ENCODE results near the gene MYH6. TPM values are rescaled to one million over a fixed set of nuclear protein-coding genes. Genes with fewer than 3 reads are reported as not detected.

MYH6 gene
- total RNA-seq, 1 experiment from 2014 or later = 0.07 TPM

GRCh38 chr14:23443411-23443812 is 35.3 kb upstream of the MYH6 start:
- Histone ChIP-seq H4K8ac (replicated peaks; ENCODE audit: insufficient read length, low read depth, low read length) (no peak overlapping the region), H4K91ac (ENCODE audit: insufficient read length, low read depth, low read length) (no peak overlapping the region), H3K18ac (ENCODE audit: insufficient read length, low read depth, low read length) (peak overlapping the region; percentile 56), H3K27me3 (ENCODE audit: insufficient read depth, low read length) (no peaks in the 10 kb centered on the region; the same call in 1 of the 2 replicates), H3K79me1 (ENCODE audit: insufficient read depth, low read depth, low read length, poor library complexity, severe bottlenecking) (no peaks in the 10 kb centered on the region), H2BK15ac (ENCODE audit: low read depth, low read length) (no peak overlapping the region), H3K4me1 (ENCODE audit: insufficient read depth, low read length) (no peaks in the 10 kb centered on the region), H3K27ac (ENCODE audit: insufficient read length, low read depth, low read length) (no peak overlapping the region), H3K23me2 (ENCODE audit: insufficient read length, low read depth, low read length, poor library complexity, severe bottlenecking) (no peaks in the 10 kb centered on the region), H3T11ph (ENCODE audit: low read length) (no peak overlapping the region), H3K56ac (ENCODE audit: insufficient read length, low read depth, low read length) (no peak overlapping the region), H4K20me1 (ENCODE audit: control insufficient read depth, insufficient read depth, insufficient read length) (no peaks in the 10 kb centered on the region), H3K4me2 (ENCODE audit: insufficient read depth, insufficient read length, low read length) (no peak overlapping the region), H3K9me3 (ENCODE audit: control insufficient read depth, low read depth, low read length) (no peaks in the 10 kb centered on the region), H2BK5ac (ENCODE audit: insufficient read length, low read length) (no peak overlapping the region), H3K23ac (ENCODE audit: insufficient read length, low read depth, low read length) (no peak overlapping the region), H3K14ac (ENCODE audit: insufficient read depth, low read length) (no peak overlapping the region; the same call in 1 of the 2 replicates), H2BK120ac (ENCODE audit: low read depth, low read length, poor library complexity, severe bottlenecking) (no peak overlapping the region), H3K4ac (ENCODE audit: low read depth, low read length) (no peak overlapping the region), H3K9ac (ENCODE audit: extremely low read depth, insufficient read length, low read length) (no peak overlapping the region), H2AK5ac (ENCODE audit: insufficient read length, low read length) (no peak overlapping the region), H2BK12ac (ENCODE audit: insufficient read length, low read depth, low read length) (no peak overlapping the region), H2BK20ac (ENCODE audit: low read depth, low read length, poor library complexity, severe bottlenecking) (no peak overlapping the region), H3K79me2 (ENCODE audit: insufficient read depth, low read length) (no peaks in the 10 kb centered on the region), H2AFZ (ENCODE audit: low read length) (no peak overlapping the region), H4K5ac (ENCODE audit: insufficient read length, low read depth, low read length) (no peak overlapping the region)
- no CpG with 5 or more reads among the region's 11 CpGs for WGBS (ENCODE audit: extremely low coverage, insufficient read length, low lambda C conversion rate)
- Mint-ChIP-seq H3K36me3 (ENCODE audit: insufficient read depth in 1 of 3, low read depth in 3 of 3) (no peaks in the 10 kb centered on the region), H3K27ac (peak overlapping the region in 1 of 3 experiments; percentile 74; a peak in 2 of 7 replicates), H3K27me3 (ENCODE audit: low read depth) (peaks cover 38% of the 10 kb centered on the region), H3K4me3 (no peak overlapping the region; a peak in 1 of 5 replicates), H3K4me1 (peaks cover 29 to 33% of the 10 kb centered on the region in 2 experiments), H3K9me3 (no peaks in the 10 kb centered on the region; a peak in 1 of 5 replicates)
- DNase-seq = peak; percentile 23
- TF ChIP-seq, protein P1, sequence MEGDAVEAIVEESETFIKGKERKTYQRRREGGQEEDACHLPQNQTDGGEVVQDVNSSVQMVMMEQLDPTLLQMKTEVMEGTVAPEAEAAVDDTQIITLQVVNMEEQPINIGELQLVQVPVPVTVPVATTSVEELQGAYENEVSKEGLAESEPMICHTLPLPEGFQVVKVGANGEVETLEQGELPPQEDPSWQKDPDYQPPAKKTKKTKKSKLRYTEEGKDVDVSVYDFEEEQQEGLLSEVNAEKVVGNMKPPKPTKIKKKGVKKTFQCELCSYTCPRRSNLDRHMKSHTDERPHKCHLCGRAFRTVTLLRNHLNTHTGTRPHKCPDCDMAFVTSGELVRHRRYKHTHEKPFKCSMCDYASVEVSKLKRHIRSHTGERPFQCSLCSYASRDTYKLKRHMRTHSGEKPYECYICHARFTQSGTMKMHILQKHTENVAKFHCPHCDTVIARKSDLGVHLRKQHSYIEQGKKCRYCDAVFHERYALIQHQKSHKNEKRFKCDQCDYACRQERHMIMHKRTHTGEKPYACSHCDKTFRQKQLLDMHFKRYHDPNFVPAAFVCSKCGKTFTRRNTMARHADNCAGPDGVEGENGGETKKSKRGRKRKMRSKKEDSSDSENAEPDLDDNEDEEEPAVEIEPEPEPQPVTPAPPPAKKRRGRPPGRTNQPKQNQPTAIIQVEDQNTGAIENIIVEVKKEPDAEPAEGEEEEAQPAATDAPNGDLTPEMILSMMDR (conservative IDR thresholded peaks at IDR 0.05) = no peak
